Thoracic aorta (tissue), 2 donors: ENCODE results near the gene RAB36. TPM values are rescaled to one million over a fixed set of nuclear protein-coding genes. Genes with fewer than 3 reads are reported as not detected.

Experiments used
- ATAC-seq: fragments of 150-250 bp; one replicate; pipeline ENCODE4 v1.8.0; 2017; ENCODE audit warnings: low read depth; ENCODE audit not compliant: insufficient number of reproducible peaks, low FRiP score
- DNase-seq: peaks from one replicate; pipeline ENCODE4 v3.0.0-alpha.2; 2020; ENCODE audit warnings: low spot score
- H3K27ac ChIP-seq, 2 donors: fragments of 200-600 bp; sonication (generic); 1 replicate in 1 of 2; 2 replicates in 1 of 2; pipeline ENCODE4 v1.5.1; 2016; ENCODE audit warnings: mild to moderate bottlenecking in 2 of 2, moderate library complexity in 2 of 2
- H3K27me3 ChIP-seq: fragments of 200-600 bp; sonication (generic); replicated peaks from 2 replicates; pipeline ENCODE4 v1.6.0; 2016; ENCODE audit warnings: mild to moderate bottlenecking; ENCODE audit not compliant: insufficient read depth
- H3K36me3 ChIP-seq: fragments of 200-600 bp; sonication (generic); one replicate; pipeline ENCODE4 v1.5.1; 2016
- H3K4me1 ChIP-seq, 2 donors: fragments of 200-600 bp; sonication (generic); 1 replicate in 1 of 2; 2 replicates in 1 of 2; pipeline versions ENCODE4 v1.5.1 to v1.6.0; 2016; ENCODE audit warnings: low read depth in 2 of 2, mild to moderate bottlenecking in 1 of 2; ENCODE audit not compliant: control insufficient read depth in 1 of 2
- H3K4me3 ChIP-seq: fragments of 200-600 bp; sonication (generic); 2 replicates; pipeline ENCODE4 v1.5.1; 2016; ENCODE audit warnings: mild to moderate bottlenecking
- H3K9me3 ChIP-seq: fragments of 200-600 bp; sonication (generic); 2 replicates; pipeline ENCODE4 v1.5.1; 2016
- total RNA-seq, 2 donors: library from RNA; depleted of rRNA; stranded (reverse); fragments of >200 nt; gene quantifications; one replicate each; pipeline versions ENCODE4 v1.1.0 to v1.2.3, GENCODE V29; 2016
- TF ChIP-seq, protein P1 (sequence below): fragments of 200-600 bp; sonication (generic); IDR thresholded peaks from one replicate; pipeline ENCODE4 v1.5.1; 2019; ENCODE audit warnings: antibody characterized with exemption

RAB36 gene
- total RNA-seq, 2 donors from 2014 or later, result 3.5 to 4.5 TPM

DNA sequence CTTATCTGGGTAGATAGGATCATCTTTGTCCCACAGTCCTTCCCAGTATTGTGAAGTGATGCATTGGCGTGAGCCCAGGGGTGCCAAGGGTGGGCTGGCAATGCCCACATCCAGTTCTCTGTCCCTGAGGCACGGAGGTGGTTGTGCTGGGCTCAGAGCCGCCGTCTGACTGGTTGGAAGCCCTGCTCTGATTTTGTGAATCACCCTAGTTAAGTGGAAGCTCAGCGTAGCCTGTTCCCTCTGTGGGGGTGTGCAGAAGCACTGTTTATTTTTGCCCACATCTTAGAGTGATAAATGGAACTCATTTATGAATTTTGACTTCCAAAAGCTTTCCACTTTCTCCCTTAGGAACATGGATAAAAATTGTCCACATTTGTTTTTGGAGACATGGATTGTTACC is 48.6 kb downstream of the RAB36 start:
- Histone ChIP-seq H3K9me3 (no peaks in the 10 kb centered on the region), H3K36me3 (peaks cover 12% of the 10 kb centered on the region), H3K4me1 (peaks cover 10 to 42% of the 10 kb centered on the region in 2 donors), H3K27ac (peak overlapping the region in 1 of 2 donors; percentile 58), H3K27me3 (no peaks in the 10 kb centered on the region), H3K4me3 (no peak overlapping the region)
- no peak for ATAC-seq
- TF ChIP-seq, protein P1, sequence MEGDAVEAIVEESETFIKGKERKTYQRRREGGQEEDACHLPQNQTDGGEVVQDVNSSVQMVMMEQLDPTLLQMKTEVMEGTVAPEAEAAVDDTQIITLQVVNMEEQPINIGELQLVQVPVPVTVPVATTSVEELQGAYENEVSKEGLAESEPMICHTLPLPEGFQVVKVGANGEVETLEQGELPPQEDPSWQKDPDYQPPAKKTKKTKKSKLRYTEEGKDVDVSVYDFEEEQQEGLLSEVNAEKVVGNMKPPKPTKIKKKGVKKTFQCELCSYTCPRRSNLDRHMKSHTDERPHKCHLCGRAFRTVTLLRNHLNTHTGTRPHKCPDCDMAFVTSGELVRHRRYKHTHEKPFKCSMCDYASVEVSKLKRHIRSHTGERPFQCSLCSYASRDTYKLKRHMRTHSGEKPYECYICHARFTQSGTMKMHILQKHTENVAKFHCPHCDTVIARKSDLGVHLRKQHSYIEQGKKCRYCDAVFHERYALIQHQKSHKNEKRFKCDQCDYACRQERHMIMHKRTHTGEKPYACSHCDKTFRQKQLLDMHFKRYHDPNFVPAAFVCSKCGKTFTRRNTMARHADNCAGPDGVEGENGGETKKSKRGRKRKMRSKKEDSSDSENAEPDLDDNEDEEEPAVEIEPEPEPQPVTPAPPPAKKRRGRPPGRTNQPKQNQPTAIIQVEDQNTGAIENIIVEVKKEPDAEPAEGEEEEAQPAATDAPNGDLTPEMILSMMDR, result no peak
- DNase-seq, result no peak

DNA sequence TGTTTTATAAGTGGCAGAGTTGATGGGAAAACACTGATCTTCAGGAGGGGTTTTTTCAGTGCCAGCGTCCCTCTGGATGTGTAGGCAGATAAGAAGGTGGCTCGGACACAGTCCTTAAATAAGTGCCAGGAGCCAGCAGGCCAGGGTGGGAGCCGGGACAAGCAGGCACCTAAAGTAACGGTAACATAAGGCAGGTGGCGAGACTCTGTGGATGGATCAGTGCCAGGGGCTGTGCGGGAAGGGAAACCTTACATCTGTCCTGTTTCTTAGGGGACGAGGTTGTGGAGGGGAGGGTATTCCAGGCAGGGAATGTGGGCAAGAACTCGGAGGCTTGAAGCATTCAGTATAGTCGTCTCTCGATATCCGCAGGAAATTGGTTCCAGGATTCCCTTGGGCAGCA is 50.9 kb downstream of the RAB36 start:
- peaks cover 9% of the 10 kb centered on the region for H3K36me3 ChIP-seq
- TF ChIP-seq, protein P1, result no peak
- H3K4me3 ChIP-seq, result no peak overlapping the region
- ATAC-seq (no peak), DNase-seq (no peak)
- no peaks in the 10 kb centered on the region for H3K27me3 ChIP-seq
- peaks cover 19 to 55% of the 10 kb centered on the region in 2 donors for H3K4me1 ChIP-seq
- H3K9me3 ChIP-seq, result no peaks in the 10 kb centered on the region
- no peak overlapping the region for H3K27ac ChIP-seq

DNA sequence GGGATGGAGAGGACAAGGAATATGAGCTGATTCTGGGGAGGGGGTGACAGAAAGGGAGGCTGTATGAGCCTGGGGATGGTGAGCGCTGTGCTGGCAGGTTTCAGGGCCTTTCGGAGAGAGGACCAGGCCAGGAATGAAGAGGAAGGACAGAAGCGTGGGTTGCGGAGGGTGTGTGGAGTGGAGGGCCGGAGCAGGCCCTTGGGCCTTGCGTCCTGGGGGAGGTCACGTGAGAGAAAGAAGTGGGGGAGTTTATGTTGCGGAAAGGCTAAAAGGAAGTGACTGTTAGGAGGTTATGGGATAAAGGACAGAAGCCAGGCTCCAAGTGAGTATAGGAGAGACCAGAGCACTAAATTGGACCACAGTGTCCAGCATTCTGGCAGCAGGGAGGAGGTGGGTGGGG is 52.6 kb downstream of the RAB36 start:
- H3K36me3 ChIP-seq, result no peaks in the 10 kb centered on the region
- no peaks in the 10 kb centered on the region for H3K27me3 ChIP-seq
- peak overlapping the region in 1 of 2 donors; percentile 4 for H3K27ac ChIP-seq
- H3K9me3 ChIP-seq, result no peaks in the 10 kb centered on the region
- DNase-seq (no peak), ATAC-seq (no peak)
- TF ChIP-seq, protein P1, result no peak
- H3K4me1 ChIP-seq, result peaks cover 20 to 59% of the 10 kb centered on the region in 2 donors
- no peak overlapping the region for H3K4me3 ChIP-seq

DNA sequence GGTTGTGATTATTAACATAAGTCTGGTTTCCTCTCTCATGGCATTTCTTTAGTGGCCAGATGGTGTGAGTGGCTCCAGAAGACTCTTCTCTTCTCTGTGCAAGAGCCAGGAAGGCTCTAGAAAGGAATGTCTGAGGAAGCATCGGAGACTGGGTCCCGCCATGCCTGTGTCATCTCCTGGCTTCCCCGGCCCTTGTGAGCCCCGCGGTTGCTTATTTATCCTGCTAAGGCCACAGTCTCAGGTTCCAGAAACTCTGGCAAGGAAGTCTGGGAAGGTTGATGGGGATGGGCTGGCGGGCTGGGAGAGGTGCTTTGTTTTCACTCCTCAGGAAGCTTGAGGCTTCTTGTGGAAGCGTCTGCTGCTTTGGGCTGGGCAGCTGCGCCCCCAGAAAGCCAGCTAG is 53.9 kb downstream of the RAB36 start:
- TF ChIP-seq, protein P1, result no peak
- H3K36me3 ChIP-seq, result no peaks in the 10 kb centered on the region
- peak overlapping the region; percentile 84 to 88 for H3K27ac ChIP-seq
- H3K9me3 ChIP-seq, result no peaks in the 10 kb centered on the region
- no peak overlapping the region for H3K4me3 ChIP-seq
- peaks cover 19 to 60% of the 10 kb centered on the region in 2 donors for H3K4me1 ChIP-seq
- ATAC-seq (no peak), DNase-seq (no peak)
- H3K27me3 ChIP-seq, result no peaks in the 10 kb centered on the region

DNA sequence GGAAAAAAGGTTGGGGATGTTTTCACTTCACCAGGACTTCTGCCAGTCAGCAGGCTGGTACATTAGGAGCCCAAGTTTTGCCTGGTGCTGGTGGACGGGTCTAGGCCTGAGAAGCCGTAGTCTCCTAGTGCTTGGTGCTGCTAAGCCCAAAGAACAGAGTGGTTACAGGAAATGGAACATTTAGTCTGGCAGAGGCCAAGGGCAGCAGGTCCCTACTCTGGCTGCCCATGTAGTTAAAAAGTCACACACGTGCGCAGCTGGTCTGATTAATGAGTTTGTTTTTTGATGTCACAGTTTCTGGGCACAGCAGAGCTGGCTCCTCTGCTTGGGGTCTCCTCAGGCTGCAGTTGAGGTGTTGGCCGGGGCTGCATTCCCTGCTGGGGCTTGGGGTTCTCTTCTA is 55.6 kb downstream of the RAB36 start:
- no peak for ATAC-seq
- Histone ChIP-seq H3K27ac (peak overlapping the region; percentile 84 to 88), H3K36me3 (no peaks in the 10 kb centered on the region), H3K4me1 (peaks cover 36 to 73% of the 10 kb centered on the region in 2 donors), H3K27me3 (no peaks in the 10 kb centered on the region), H3K9me3 (no peaks in the 10 kb centered on the region), H3K4me3 (no peak overlapping the region)
- TF ChIP-seq, protein P1, result no peak
- DNase-seq, result no peak
